ENCODE measurements around the gene KSR2.

The KSR2 gene

DNA sequence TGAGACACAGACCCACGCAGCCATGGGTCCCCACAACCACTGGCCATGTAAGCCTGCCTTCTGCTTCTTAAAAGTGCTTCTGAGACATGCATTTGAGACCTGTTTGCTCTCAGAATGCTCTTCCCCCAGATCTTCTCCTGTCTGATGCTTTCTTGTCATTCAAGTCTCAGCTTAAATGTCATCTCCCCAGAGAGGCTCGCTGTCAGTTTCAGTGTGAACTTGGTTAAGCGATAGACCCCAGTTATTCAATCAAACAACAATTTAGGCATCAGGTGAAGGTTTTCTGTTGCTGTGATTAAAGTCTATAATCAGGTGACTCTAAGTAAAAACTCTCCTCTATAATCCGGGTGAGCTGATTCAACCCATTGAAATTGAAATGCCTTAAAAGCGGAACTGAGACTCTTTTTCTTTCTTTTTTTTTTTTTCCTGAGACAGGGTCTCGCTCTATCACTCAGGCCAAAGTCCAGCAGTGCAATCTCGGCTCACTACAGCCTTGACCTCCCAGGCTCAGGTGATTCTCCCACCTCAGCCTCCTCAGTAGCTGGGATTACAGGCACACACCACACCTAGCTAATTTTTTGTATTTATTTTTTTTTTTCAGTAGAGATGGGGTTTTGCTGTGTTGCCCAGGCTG, 123.4 kb downstream of the KSR2 start:
- Histone ChIP-seq H3K36me3 (no peaks in the 10 kb centered on the region), H3K27me3 (peaks cover 21% of the 10 kb centered on the region), H3K9me3 (no peaks in the 10 kb centered on the region), H3K27ac (no peak overlapping the region), H3K4me3 (ENCODE audit: low read depth in 1 of 2, low read length in 1 of 2) (no peak overlapping the region), H3K4me1 (ENCODE audit: control insufficient read depth in 1 of 2, insufficient read depth in 1 of 2, low read depth in 1 of 2, low read length in 1 of 2) (no peaks in the 10 kb centered on the region)
- no peak for TF ChIP-seq CTCF (IDR thresholded peaks at IDR 0.05)

DNA sequence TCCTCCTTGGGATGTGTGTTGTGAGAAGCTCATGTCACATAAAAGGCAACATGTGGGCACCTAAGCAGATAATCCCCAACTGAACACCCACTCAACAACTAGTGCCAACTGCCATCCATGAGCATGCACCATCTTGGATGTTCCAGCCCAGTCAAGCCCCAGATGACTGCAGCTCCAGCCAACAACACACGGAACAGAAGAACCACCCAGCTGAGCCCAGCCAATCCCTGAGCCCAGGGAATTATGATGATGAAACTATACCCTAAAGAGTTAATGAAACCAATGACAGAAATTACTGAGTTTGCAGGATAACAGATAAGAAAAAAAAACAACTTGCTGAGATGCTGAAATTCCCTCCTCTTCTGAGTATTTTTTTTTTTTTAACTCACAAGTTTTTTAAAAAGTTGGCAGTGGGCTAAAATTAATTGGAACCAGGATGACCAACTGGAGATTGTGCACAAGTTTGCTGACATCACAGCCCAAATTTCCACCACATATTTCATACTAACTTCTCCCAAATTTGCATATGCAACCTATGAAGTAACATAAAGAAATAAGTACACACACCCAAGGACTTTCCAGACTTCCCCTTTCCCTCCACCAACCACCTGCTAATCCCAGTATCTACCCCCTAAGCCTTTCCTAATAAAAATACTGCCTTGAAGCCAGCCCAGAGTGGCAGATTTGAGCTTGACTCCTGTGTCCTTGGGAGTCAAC, 124.5 kb downstream of the KSR2 start:
- H3K27ac ChIP-seq: no peak overlapping the region
- H3K4me3 ChIP-seq (ENCODE audit: low read depth in 1 of 2, low read length in 1 of 2): no peak overlapping the region
- peaks cover 21% of the 10 kb centered on the region for H3K27me3 ChIP-seq
- H3K4me1 ChIP-seq (ENCODE audit: control insufficient read depth in 1 of 2, insufficient read depth in 1 of 2, low read depth in 1 of 2, low read length in 1 of 2): no peaks in the 10 kb centered on the region
- H3K36me3 ChIP-seq: no peaks in the 10 kb centered on the region
- no peak for TF ChIP-seq CTCF (IDR thresholded peaks at IDR 0.05)
- H3K9me3 ChIP-seq: no peaks in the 10 kb centered on the region

DNA sequence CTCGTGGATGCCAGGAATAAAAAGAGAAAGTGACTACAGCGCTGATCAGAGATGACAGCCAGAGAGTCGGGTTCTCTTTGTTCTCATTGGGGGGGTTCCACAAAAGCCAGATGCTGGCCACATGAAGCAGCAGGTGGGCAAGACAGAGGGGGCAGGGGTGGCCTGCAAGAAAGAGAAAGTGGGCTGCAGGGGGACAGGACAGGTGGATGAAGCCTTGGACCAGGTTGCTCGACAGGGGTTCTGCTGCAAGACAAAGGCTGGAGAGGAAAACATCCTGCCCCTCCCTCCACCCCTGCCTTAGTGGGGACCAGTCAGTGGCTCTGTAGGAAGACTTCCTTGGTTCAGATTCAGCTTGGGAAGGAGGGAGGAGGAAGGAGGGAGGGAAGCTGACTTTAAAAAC, 126.2 kb downstream of the KSR2 start:
- Histone ChIP-seq H3K9me3 (no peaks in the 10 kb centered on the region), H3K36me3 (no peaks in the 10 kb centered on the region), H3K4me1 (ENCODE audit: control insufficient read depth in 1 of 2, insufficient read depth in 1 of 2, low read depth in 1 of 2, low read length in 1 of 2) (no peaks in the 10 kb centered on the region), H3K27ac (no peak overlapping the region), H3K4me3 (ENCODE audit: low read depth in 1 of 2, low read length in 1 of 2) (no peak overlapping the region), H3K27me3 (peaks cover 14% of the 10 kb centered on the region)
- TF ChIP-seq CTCF (IDR thresholded peaks at IDR 0.05): no peak

- H3K4me3 ChIP-seq (ENCODE audit: low read depth in 1 of 2, low read length in 1 of 2): no peak overlapping the region
- H3K27me3 ChIP-seq: peaks cover 10% of the 10 kb centered on the region
- no peaks in the 10 kb centered on the region for H3K9me3 ChIP-seq
- no peak overlapping the region for H3K27ac ChIP-seq
- H3K36me3 ChIP-seq: no peaks in the 10 kb centered on the region
- no peaks in the 10 kb centered on the region for H3K4me1 ChIP-seq (ENCODE audit: control insufficient read depth in 1 of 2, insufficient read depth in 1 of 2, low read depth in 1 of 2, low read length in 1 of 2)
- no peak for TF ChIP-seq CTCF (IDR thresholded peaks at IDR 0.05)
Observed at GRCh38 chr12:117842220-117842619, 126.6 kb downstream of the KSR2 start.

DNA sequence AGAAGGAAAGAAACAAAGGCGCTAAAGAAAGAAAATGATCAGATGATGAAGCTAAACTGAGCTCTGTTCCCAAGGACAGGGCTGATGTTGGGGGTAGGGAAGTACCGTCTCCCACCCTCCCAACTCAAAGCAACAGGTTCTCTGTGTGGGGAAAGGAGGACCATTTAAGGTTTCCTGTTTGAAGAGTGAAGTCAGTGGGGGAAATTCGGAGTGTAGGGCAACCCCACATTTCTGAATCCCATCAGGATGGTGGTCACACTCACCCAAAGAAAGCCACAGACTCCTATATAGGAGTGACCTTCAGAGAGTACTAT, 131.1 kb downstream of the KSR2 start:
- no peak for TF ChIP-seq CTCF (IDR thresholded peaks at IDR 0.05)
- no peaks in the 10 kb centered on the region for H3K36me3 ChIP-seq
- no peak overlapping the region for H3K4me3 ChIP-seq (ENCODE audit: low read depth in 1 of 2, low read length in 1 of 2)
- H3K27me3 ChIP-seq: peaks cover 10% of the 10 kb centered on the region
- H3K4me1 ChIP-seq (ENCODE audit: control insufficient read depth in 1 of 2, insufficient read depth in 1 of 2, low read depth in 1 of 2, low read length in 1 of 2): no peaks in the 10 kb centered on the region
- no peaks in the 10 kb centered on the region for H3K9me3 ChIP-seq
- H3K27ac ChIP-seq: no peak overlapping the region

All from neutrophil (primary cell).